Right atrium auricular region (tissue), 2 donors: Measurements from ENCODE around the gene LRRC27. TPM values are rescaled to one million over a fixed set of nuclear protein-coding genes. Genes with fewer than 3 reads are reported as not detected.
"Not testable (repeated sequence)": the region's sequence is repeated elsewhere in the genome, so short reads cannot be mapped to it uniquely, and the experiment has no call there.

Experiments
- DNase-seq: peaks from one replicate; pipeline ENCODE4 v3.0.0-alpha.2; 2019; ENCODE audit warnings: low spot score
- H3K27ac ChIP-seq, 2 donors: fragments of 200-600 bp; sonication (generic); 1 replicate in 1 of 2; 2 replicates in 1 of 2; pipeline ENCODE4 v1.5.1; 2016 to 2019
- H3K27me3 ChIP-seq, 2 donors: fragments of 200-600 bp; sonication (generic); one replicate each; pipeline versions ENCODE4 v1.5.1 to v1.6.0; 2017 to 2019
- H3K36me3 ChIP-seq: fragments of 200-600 bp; sonication (generic); one replicate; pipeline ENCODE4 v1.5.1; 2016
- H3K4me1 ChIP-seq, 2 donors: fragments of 200-600 bp; sonication (generic); one replicate each; pipeline versions ENCODE4 v1.5.1 to v1.6.0; 2017 to 2019
- H3K4me3 ChIP-seq, 2 donors: fragments of 200-600 bp; sonication (generic); 1 replicate in 1 of 2; 2 replicates in 1 of 2; pipeline ENCODE4 v1.5.1; 2017 to 2019; ENCODE audit warnings: mild to moderate bottlenecking in 1 of 2, moderate library complexity in 1 of 2
- H3K9me3 ChIP-seq, 2 donors: fragments of 200-600 bp; sonication (generic); one replicate each; pipeline ENCODE4 v1.5.1; 2019
- total RNA-seq, 2 donors: library from RNA; depleted of rRNA; stranded (reverse); fragments of >200 nt; gene quantifications; one replicate each; pipeline ENCODE4 v1.1.0, GENCODE V29; 2016
- TF ChIP-seq, protein P1 (sequence below), 2 donors: fragments of 200-600 bp; sonication (generic); IDR thresholded peaks; one replicate each; pipeline ENCODE4 v1.5.1; 2019; ENCODE audit warnings: antibody characterized with exemption in 2 of 2

LRRC27 gene
- total RNA-seq, 2 donors from 2014 or later = 2.6 to 4.6 TPM

DNA sequence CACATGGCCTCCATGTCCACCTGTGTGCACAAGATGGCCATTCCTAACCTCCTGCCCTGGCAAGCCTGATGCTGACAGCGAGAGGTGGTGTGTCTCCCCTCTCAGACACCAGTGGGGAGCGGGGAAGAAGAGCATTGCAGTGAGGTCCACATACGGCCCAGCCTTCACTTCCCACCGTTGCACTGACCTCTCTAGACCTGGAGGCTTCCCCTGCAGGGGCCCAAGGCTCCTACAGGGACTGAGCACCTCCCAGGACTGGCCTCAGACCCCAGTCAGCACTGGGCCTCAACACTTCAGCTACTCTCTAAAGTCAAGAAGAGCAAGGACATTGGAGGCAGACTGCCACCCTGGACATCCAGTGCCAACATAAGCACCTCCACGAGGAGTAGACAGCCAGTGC is 40.2 kb upstream of the LRRC27 start:
- peaks cover 0 to 8% of the 10 kb centered on the region in 2 donors for H3K4me1 ChIP-seq
- TF ChIP-seq, protein P1, sequence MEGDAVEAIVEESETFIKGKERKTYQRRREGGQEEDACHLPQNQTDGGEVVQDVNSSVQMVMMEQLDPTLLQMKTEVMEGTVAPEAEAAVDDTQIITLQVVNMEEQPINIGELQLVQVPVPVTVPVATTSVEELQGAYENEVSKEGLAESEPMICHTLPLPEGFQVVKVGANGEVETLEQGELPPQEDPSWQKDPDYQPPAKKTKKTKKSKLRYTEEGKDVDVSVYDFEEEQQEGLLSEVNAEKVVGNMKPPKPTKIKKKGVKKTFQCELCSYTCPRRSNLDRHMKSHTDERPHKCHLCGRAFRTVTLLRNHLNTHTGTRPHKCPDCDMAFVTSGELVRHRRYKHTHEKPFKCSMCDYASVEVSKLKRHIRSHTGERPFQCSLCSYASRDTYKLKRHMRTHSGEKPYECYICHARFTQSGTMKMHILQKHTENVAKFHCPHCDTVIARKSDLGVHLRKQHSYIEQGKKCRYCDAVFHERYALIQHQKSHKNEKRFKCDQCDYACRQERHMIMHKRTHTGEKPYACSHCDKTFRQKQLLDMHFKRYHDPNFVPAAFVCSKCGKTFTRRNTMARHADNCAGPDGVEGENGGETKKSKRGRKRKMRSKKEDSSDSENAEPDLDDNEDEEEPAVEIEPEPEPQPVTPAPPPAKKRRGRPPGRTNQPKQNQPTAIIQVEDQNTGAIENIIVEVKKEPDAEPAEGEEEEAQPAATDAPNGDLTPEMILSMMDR (IDR thresholded peaks at IDR 0.05) = no peak

GRCh38 chr10:132292287-132293200 is 39.4 kb upstream of the LRRC27 start:
- Histone ChIP-seq H3K9me3 (peaks cover 0 to 20% of the 10 kb centered on the region in 2 donors), H3K4me3 (no peak overlapping the region), H3K27ac (no peak overlapping the region), H3K36me3 (no peaks in the 10 kb centered on the region), H3K4me1 (peaks cover 0 to 8% of the 10 kb centered on the region in 2 donors), H3K27me3 (no peaks in the 10 kb centered on the region)
- TF ChIP-seq, protein P1 (IDR thresholded peaks at IDR 0.05) = no peak
- no peak for DNase-seq

More for the DNA sequence above, 40.2 kb upstream of the LRRC27 start:
- no peak for DNase-seq
- Histone ChIP-seq H3K36me3 (no peaks in the 10 kb centered on the region), H3K27me3 (no peaks in the 10 kb centered on the region), H3K27ac (no peak overlapping the region), H3K4me3 (no peak overlapping the region), H3K9me3 (peaks cover 0 to 20% of the 10 kb centered on the region in 2 donors)

- H3K27me3 ChIP-seq = no peaks in the 10 kb centered on the region
- H3K9me3 ChIP-seq = peaks cover 0 to 14% of the 10 kb centered on the region in 2 donors
- no peak overlapping the region for H3K27ac ChIP-seq
- peaks cover 0 to 8% of the 10 kb centered on the region in 2 donors for H3K4me1 ChIP-seq
- no peak overlapping the region for H3K4me3 ChIP-seq
- DNase-seq = no peak
- no peaks in the 10 kb centered on the region for H3K36me3 ChIP-seq
- TF ChIP-seq, protein P1 (IDR thresholded peaks at IDR 0.05) = no peak
These were observed 38.7 kb upstream of the LRRC27 start for GRCh38 chr10:132293201-132293812.

DNA sequence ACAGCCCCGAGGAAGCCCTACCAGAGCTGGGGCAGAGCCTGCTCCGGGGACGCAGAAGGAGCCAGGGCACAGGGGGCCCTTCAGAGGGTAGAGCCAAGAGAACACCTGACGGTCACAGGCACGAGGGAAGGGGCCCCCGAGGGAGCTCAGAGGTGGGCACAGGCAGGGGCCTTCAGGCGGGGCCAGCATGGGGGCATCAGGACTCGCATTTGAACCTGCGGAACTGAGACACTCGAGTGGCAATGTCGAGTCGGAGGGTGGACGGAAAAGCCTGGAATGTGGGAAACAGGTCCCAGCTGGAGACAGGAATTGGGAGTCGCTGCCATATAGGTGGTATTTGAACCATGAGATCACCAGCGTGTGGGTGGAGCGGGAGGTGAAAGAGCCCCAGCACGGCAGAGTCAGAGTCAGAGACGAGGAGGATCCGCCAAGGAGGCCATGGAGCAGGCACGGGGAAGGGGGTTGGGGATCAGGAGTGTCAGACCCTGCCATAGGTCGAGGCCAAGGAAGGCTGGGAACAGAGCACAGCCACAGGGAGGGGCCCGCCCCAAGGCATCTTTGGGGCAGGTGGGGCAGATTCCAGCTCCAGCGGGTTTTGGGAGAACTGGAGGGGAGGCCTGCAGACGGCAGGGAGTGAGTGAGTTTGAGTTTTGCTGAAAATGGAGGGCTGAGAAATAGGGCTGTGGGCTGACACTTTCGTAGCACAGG is 38.0 kb upstream of the LRRC27 start:
- peaks cover 0 to 8% of the 10 kb centered on the region in 2 donors for H3K9me3 ChIP-seq
- H3K27me3 ChIP-seq = no peaks in the 10 kb centered on the region
- DNase-seq = no peak
- peaks cover 0 to 8% of the 10 kb centered on the region in 2 donors for H3K4me1 ChIP-seq
- no peak overlapping the region for H3K4me3 ChIP-seq
- no peak overlapping the region for H3K27ac ChIP-seq
- no peaks in the 10 kb centered on the region for H3K36me3 ChIP-seq
- TF ChIP-seq, protein P1 (IDR thresholded peaks at IDR 0.05) = no peak

- Histone ChIP-seq H3K4me1 (peaks cover 0 to 8% of the 10 kb centered on the region in 2 donors), H3K27me3 (no peaks in the 10 kb centered on the region), H3K36me3 (no peaks in the 10 kb centered on the region), H3K9me3 (no peaks in the 10 kb centered on the region), H3K4me3 (no peak overlapping the region), H3K27ac (no peak overlapping the region)
- TF ChIP-seq, protein P1 (IDR thresholded peaks at IDR 0.05) = no peak
- DNase-seq = no peak
These were observed 37.3 kb upstream of the LRRC27 start for GRCh38 chr10:132294561-132295318.

- H3K36me3 ChIP-seq, DNase-seq, H3K4me1 ChIP-seq: not testable (repeated sequence)
These were observed 36.5 kb upstream of the LRRC27 start for GRCh38 chr10:132295481-132295880.

More at GRCh38 chr10:132295481-132295880, 36.5 kb upstream of the LRRC27 start:
- H3K27ac ChIP-seq, H3K27me3 ChIP-seq, H3K9me3 ChIP-seq, H3K4me3 ChIP-seq: not testable (repeated sequence)
